ENCODE measurements around the gene RTN4RL1.

The RTN4RL1 gene

GRCh38 chr17:1948517-1948825 lies 76.7 kb downstream of the RTN4RL1 start:
- H3K4me3 ChIP-seq (ENCODE audit: low read depth, low read length), result no peak overlapping the region
- TF ChIP-seq CTCF (IDR thresholded peaks at IDR 0.05; ENCODE audit: borderline replicate concordance, insufficient read depth, low read depth, low read length), result no peak

GRCh38 chr17:1947743-1948516 lies 77.2 kb downstream of the RTN4RL1 start:
- TF ChIP-seq CTCF (IDR thresholded peaks at IDR 0.05; ENCODE audit: borderline replicate concordance, insufficient read depth, low read depth, low read length), result no peak
- H3K4me3 ChIP-seq (ENCODE audit: low read depth, low read length), result no peak overlapping the region

GRCh38 chr17:1947229-1947742 lies 77.8 kb downstream of the RTN4RL1 start:
- no peak for TF ChIP-seq CTCF (IDR thresholded peaks at IDR 0.05; ENCODE audit: borderline replicate concordance, insufficient read depth, low read depth, low read length)
- H3K4me3 ChIP-seq (ENCODE audit: low read depth, low read length), result no peak overlapping the region

GRCh38 chr17:1946021-1946932 lies 78.9 kb downstream of the RTN4RL1 start:
- TF ChIP-seq CTCF (IDR thresholded peaks at IDR 0.05; ENCODE audit: borderline replicate concordance, insufficient read depth, low read depth, low read length), result no peak
- H3K4me3 ChIP-seq (ENCODE audit: low read depth, low read length), result no peak overlapping the region

GRCh38 chr17:1945621-1946020 lies 79.5 kb downstream of the RTN4RL1 start:
- TF ChIP-seq CTCF (IDR thresholded peaks at IDR 0.05; ENCODE audit: borderline replicate concordance, insufficient read depth, low read depth, low read length), result no peak
- H3K4me3 ChIP-seq (ENCODE audit: low read depth, low read length), result no peak overlapping the region

GRCh38 chr17:1943436-1943831 lies 81.7 kb downstream of the RTN4RL1 start:
- TF ChIP-seq CTCF (IDR thresholded peaks at IDR 0.05; ENCODE audit: borderline replicate concordance, insufficient read depth, low read depth, low read length), result no peak

More at GRCh38 chr17:1943436-1943831, 81.7 kb downstream of the RTN4RL1 start:
- no peak overlapping the region for H3K4me3 ChIP-seq (ENCODE audit: low read depth, low read length)
